ENCODE measurements around the gene KRT34.
"Not testable (repeated sequence)": the region's sequence is repeated elsewhere in the genome, so short reads cannot be mapped to it uniquely, and the experiment has no call there.

The KRT34 gene

GRCh38 chr17:41404024-41404671 is 22.0 kb upstream of the KRT34 start:
- no peak for DNase-seq (ENCODE audit: low spot score)

GRCh38 chr17:41403404-41404023 is 21.4 kb upstream of the KRT34 start:
- DNase-seq (ENCODE audit: low spot score): no peak

GRCh38 chr17:41402161-41402560 is 20.1 kb upstream of the KRT34 start:
- DNase-seq (ENCODE audit: low spot score): no peak

DNA sequence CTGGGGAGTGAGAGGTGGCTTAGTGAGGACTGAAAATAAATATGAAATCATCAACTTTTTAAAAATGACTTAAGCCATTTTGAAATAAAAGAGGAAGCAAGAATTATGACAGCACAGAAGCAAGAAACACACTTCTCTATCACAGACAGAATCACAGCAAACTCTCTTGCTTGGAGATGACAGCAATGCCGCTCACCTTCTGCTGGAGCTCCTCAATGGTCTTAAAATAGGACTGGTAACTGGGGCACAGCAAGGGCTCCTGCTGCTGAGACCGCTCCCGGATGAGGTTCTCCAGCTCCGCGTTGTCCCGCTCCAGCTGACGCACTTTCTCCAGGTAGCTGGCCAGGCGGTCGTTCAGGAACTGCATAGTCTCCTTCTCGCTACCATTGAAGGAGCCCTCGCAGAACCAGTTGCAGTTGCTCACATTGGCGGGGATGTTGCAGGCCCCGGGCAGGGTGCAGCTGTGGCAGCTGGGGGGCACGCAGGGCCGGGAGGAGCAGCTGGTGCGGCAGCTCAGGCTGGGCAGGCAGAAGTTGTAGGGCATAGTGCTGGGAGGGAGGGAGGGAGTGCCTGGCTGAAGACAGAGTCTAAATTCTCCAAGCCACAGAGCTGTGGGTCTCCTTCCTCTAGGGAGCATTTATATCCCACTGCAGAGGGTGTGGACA is 15.0 kb upstream of the KRT34 start, which contains the start of gene KRT31:
Gene KRT31, minus strand, starts transcription at position 613 of the 665 bp plus-strand sequence. Its CDS starts 69 bp downstream, at position 544.
- no peak for DNase-seq (ENCODE audit: low spot score)

DNA sequence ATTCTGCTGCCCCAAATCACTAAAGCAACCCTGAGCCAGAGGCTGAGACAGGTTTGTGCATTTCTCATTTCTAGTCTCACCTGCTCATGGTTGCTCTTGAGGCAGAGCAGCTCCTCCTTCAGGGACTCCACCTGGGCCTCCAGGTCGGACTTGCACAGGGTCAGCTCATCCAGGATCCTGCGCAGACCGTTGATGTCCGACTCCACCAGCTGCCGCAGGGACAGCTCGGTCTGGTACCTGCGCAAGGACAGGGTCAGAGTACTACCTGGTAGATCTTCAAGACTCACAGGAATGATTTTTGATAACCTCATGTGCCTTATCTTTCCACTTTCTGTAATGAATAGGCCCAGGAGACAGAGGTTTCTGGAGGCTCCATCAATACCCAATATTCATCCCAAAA is 14.2 kb upstream of the KRT34 start:
- DNase-seq (ENCODE audit: low spot score): no peak

DNA sequence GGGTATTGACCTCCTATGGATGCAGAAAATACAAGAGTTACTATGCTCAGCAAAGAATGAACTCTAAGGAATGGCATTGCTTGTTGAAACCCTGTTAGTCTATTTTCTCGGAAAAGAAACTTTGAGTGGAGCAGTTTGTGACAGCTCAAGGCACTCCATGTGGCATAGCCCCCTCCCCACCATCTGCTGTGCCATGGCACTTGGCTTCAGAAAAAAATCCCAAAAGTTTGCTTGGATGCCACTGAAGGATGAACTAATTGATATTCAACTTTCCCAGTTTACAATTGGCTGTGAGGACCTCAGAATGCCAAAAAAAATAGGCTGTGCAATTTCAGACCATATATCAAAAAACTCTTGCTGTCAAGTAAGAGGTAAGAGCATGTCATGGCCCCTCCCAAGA is 13.5 kb upstream of the KRT34 start:
- DNase-seq (ENCODE audit: low spot score): no peak

DNA sequence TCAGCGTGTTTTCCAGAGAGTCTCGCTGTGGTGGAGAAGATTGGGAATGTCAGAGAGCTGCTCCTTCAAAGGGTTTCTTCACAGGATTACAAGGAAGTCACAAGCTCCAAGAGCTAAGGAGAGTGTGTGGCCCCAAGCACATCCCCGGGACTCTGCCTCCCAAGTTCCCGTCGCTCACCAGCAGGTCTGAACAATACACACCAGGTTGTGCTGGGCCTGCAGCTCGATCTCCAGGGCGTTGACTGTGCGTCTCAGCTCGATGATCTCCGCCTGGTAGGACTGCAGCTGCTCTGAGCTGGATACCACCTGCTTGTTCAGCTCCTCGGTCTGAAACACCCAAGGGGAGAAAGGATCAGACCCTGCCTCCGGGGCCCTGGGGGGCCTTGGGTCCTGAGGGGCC is 12.9 kb upstream of the KRT34 start:
- not testable (repeated sequence) for DNase-seq (ENCODE audit: low spot score)

DNA sequence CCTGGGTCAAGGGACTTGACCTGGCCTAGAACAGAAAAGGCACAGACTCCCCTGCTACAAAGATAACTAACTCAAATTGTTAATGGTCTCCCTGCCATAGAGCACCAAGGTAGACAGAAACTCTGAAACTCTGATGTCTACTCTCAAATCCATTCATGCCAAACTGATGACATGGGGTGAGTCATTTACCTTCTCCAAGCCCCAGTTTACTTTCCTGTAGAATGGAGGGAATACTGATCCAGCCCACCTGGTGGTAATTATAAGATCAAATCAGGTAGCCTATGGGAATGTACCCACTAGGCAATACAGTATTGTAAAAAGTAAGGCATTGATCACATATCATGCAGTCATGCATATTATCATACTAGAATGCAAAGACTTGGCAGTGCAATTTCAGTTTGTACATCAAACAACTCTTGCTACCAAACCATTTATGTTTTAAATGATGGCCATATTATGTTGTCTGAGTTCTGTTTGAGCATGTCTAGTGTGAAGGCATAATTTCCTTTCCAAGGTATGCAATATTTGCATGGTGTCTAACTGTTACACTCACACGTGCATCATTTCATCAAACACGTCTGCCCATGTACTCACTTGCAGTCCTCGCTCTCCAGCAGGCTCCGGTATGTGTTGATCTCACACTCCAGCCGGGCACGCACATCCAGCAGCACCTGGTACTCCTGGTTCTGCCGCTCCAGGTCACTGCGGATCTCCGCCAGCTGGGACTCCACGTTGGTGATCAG is 12.3 kb upstream of the KRT34 start:
- DNase-seq (ENCODE audit: low spot score): no peak

GRCh38 chr17:41393826-41394225 is 11.7 kb upstream of the KRT34 start:
- no peak for DNase-seq (ENCODE audit: low spot score)

DNA sequence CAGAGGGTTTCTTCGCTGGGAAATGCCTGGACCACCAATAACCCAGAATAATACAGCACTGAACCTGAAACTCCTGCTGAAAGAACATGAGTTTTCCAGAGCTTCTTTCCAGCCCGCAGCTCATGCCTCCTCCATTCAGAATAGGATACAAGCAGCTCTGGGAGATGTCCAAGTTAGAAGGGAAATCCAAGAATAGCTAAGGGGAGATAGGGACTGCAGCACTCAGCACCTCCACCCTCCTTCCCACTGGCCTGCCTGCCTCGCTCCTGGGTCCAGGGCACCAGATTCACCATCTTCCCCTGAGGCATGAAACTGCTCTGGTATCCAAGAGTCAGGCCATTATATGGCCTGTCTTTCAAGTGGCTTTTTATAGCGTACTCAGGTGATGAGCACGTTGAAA is 11.2 kb upstream of the KRT34 start:
- no peak for DNase-seq (ENCODE audit: low spot score)

GRCh38 chr17:41392278-41392677 is 10.2 kb upstream of the KRT34 start:
- DNase-seq (ENCODE audit: low spot score): no peak

DNA sequence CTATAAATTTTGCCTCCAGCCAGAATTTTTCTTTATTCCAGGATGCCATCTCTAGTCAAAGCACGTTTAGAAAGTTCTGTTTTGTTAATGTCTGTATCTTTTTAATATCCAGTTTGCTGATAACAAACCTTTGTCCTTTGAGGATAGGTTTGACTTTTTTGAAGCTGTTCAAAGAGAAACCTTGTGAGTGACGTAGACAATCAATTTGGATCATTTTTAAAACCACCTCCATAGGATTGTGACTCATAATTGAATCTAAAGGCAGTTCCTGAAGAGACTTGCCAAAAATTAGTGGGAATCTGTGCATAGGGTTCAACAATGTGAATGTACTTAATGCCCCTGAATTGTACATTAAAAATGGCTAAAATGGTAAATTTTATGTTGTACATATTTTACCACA is 9.4 kb upstream of the KRT34 start:
- DNase-seq (ENCODE audit: low spot score): no peak

DNA sequence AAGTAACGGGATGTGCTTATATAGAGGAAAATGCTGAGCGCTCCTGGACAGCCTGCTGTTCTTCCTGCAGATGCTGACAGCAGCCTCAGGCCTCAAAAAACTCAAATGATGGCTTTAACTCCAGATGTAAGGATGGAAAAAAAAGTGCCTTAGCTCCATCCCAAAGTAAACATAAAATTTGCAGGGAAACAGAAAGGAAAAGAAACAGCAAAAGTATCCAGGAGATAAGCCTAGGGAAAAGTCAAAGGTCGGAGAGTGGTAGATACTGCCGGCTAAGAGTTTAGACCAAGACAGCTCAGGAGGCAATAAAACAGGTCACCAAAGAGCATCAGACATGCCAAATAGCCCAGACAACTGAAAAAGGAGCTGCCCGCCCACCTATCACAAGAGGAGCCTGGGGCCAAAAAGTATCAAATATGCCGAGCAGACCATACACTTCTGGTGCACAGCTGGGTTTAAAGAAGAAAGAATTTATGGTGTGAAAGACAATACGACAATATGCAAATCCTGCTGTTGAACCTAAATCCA is 8.4 kb upstream of the KRT34 start:
- DNase-seq (ENCODE audit: low spot score): no peak

- DNase-seq (ENCODE audit: low spot score): no peak
Observed at GRCh38 chr17:41387670-41388069, 5.6 kb upstream of the KRT34 start.

DNA sequence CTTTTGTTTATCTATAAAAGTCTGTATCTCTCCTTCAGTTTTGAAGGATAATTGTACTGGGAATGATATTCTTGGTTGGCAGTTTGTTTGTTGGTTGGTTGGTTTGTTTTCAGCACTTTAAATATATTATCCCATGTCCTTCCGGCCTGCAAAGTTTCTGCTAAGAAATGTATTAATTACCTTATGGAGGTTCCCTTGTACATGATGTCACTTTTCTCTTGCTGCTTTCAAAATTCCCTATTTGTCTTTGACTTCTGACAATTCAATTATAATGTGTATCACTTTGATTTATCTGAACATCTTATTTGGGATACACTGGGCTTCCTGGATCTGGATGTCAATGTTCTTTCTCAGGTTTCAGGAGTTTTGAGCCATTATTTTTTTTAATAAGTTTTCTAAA is 4.1 kb upstream of the KRT34 start:
- DNase-seq (ENCODE audit: low spot score): no peak

GRCh38 chr17:41383690-41384089 is 1.6 kb upstream of the KRT34 start:
- DNase-seq (ENCODE audit: low spot score): no peak

GRCh38 chr17:41382394-41382793 is 288 bp upstream of the KRT34 start:
- no peak for DNase-seq (ENCODE audit: low spot score)

DNA sequence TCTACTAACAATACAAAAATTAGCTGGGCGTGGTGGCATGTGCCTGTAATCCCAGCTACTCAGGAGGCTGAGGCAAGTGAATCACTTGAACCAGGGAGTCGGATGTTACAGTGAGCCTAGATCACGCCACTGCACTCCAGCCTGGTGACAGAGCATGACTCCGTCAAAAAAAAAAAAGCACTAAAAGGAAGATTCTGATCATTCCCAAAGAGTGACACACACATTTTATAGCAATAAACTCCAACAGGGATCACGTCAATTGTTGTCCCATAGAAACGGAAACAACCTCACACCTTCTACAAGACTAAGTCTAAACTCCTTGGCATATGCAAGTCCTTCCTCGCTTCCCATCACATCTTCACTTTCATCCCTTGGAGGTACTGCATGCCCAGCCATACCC is 2.0 kb downstream of the KRT34 start:
- not testable (repeated sequence) for DNase-seq (ENCODE audit: low spot score)

DNA sequence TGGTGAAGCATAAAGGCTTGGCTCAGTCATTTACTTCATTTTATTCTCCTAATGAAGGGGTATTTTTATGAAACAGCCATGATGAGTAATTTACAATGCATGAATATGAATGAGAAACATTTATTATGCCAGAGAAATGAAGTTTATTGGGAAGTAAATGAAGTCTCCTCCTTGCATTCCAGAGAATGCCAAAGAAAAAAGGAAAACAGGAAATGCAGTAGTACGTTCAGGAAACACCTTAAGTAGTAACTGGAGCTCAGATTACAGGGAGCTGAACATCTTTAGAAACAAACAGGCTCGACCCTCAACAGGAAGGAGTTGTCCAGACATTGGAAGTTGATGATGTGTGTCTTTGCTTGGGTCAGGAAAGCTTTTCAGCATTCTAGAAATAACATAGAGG is 4.6 kb downstream of the KRT34 start:
- no peak for DNase-seq (ENCODE audit: low spot score)

DNA sequence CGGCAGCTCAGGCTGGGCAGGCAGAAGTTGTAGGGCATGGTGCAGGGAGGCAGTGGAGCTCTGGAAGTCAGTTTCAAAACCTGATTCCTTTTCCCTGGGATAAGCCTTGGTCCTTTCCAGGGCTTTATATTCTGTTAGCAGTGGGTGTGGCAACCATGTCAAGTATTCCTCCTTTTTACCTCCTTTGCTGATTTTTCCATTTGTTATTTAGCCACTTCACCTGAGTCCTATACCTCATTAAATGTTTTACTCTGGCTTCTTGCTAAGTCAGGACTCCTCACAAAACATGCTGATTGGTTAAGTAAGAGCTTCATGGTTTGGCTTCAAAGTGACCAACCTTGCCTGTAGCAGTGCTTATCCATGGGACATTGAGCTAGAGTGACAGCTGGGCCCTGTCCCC is 12.4 kb downstream of the KRT34 start, which contains the start of gene KRT33B:
Gene KRT33B, minus strand, starts transcription at position 101 of the 400 bp plus-strand sequence. Its CDS starts 63 bp downstream, at position 38.
- no peak for DNase-seq (ENCODE audit: low spot score)

- DNase-seq (ENCODE audit: low spot score): no peak
Observed at GRCh38 chr17:41369023-41369422, 13.1 kb downstream of the KRT34 start.

DNA sequence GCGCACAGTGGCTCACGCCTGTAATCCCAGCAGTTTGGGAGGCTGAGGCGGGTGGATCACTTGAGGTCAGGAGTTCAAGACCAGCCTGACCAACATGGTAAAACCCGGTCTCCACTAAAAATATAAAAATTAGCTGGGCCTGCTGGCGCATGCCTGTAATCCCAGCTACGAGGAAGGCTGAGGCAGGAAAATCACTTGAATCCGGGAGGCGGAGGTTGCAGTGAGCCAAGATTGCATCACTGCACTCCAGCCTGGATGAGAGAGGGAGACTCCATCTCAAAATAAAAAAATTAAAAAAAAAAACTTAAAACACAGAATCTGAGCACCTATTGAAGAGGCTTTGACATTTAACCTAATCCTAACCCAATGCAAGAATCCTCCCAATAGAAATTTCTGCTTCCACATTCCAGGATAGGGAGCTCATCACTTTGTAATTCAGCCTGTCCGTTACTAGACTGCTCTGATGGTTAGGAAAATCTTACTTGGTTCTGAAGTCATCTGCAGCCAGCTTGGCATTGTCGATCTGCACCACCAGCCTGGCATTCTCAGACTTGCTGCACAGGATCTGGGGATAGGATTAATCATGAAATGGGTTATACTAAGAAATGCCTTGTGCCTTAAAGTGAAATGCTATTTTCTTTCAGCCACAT is 14.6 kb downstream of the KRT34 start:
- no peak for DNase-seq (ENCODE audit: low spot score)
